ENCODE data around the gene STARD3.

GRCh38 chr17:39695089-39695474, 58.1 kb downstream of the STARD3 start:
- TF ChIP-seq POLR2A (IDR thresholded peaks at IDR 0.05; ENCODE audit: low read depth, low read length) = no peak
- TF ChIP-seq, protein P1, sequence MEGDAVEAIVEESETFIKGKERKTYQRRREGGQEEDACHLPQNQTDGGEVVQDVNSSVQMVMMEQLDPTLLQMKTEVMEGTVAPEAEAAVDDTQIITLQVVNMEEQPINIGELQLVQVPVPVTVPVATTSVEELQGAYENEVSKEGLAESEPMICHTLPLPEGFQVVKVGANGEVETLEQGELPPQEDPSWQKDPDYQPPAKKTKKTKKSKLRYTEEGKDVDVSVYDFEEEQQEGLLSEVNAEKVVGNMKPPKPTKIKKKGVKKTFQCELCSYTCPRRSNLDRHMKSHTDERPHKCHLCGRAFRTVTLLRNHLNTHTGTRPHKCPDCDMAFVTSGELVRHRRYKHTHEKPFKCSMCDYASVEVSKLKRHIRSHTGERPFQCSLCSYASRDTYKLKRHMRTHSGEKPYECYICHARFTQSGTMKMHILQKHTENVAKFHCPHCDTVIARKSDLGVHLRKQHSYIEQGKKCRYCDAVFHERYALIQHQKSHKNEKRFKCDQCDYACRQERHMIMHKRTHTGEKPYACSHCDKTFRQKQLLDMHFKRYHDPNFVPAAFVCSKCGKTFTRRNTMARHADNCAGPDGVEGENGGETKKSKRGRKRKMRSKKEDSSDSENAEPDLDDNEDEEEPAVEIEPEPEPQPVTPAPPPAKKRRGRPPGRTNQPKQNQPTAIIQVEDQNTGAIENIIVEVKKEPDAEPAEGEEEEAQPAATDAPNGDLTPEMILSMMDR (IDR thresholded peaks at IDR 0.05; ENCODE audit: extremely low read depth in 1 of 2, insufficient read depth in 1 of 2, low read depth in 1 of 2, low read length in 2 of 2) = no peak
- TF ChIP-seq EZH2 (IDR thresholded peaks at IDR 0.05; ENCODE audit: borderline replicate concordance, low read depth, low read length, severe bottlenecking) = no peak
- no peak for TF ChIP-seq MAX (IDR thresholded peaks at IDR 0.05; ENCODE audit: insufficient read depth, insufficient read length)
- no peak for TF ChIP-seq POLR2AphosphoS5 (IDR thresholded peaks at IDR 0.05; ENCODE audit: insufficient read depth, low read depth, low read length)
- no peak for TF ChIP-seq FOS (IDR thresholded peaks at IDR 0.05; ENCODE audit: borderline replicate concordance, insufficient read depth, low read length)
- TF ChIP-seq JUN (IDR thresholded peaks at IDR 0.05; ENCODE audit: borderline replicate concordance, insufficient read depth, insufficient read length, low read depth) = no peak
- TF ChIP-seq MYC (IDR thresholded peaks at IDR 0.05; ENCODE audit: low read depth, low read length) = no peak
- TF ChIP-seq GATA2 (IDR thresholded peaks at IDR 0.05; ENCODE audit: insufficient read depth, insufficient read length, low read depth, low read length) = no peak

Data from endothelial cell of umbilical vein (primary cell).